Astrocyte (in vitro differentiated cells and primary cell): ENCODE data around the gene CDC42BPG.

Experiments
- CTCF ChIP-seq: IDR thresholded peaks from 2 replicates; pipeline ENCODE4 v1.5.1; 2011; ENCODE audit warnings: low read depth, mild to moderate bottlenecking, inconsistent platforms, low read length, moderate library complexity; ENCODE audit not compliant: insufficient read depth
- EZH2 ChIP-seq: IDR thresholded peaks from 2 replicates; pipeline ENCODE4 v1.6.1; 2012; ENCODE audit warnings: mild to moderate bottlenecking, low read length, inconsistent platforms; ENCODE audit not compliant: insufficient read depth

DNA sequence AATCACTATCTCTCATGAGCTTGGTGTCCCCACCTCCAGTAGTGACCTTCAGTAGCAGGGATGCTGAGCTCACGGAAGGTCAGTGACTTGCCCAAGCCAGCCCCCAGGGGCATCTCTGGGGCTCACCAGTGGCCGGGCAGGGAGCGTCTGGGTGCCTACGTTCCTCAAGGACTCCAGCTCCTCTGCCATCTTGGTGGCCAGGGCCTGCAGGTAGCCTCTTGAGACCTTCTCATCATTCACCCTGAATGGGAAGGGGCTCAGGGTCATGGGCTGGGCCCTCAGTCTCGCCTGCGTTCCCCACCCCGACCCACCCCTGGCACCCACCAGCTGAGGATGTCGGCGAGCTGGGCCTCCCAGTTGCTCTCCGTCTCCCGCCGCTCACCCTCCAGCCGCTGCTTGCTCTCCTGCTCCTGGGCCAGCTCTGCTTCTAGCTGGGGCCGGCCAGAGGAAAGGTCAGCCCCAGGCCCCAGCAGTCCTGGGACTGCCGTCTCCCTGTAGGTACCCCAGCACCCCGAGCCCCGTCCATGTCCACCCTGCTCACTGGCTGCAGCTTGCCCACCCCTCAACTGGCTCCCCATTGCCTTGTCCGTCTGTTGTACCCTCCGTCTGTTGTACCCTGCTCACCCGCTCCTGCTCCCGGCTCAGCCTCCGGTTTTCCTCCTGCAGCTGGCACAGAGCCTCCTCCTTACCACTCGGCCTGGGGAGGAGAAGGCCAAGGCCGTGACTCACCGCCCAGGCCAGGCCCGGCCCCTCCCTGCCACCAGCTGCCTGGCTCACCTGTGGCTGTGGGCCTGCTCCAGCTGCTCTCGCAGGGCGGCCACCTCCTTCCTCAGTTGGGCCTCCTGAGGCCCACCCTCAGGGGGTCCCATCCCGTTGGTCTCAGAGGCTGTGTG is 9.5 kb downstream of the CDC42BPG start:
- no peak for TF ChIP-seq EZH2
- TF ChIP-seq CTCF = no peak
